GM12865 (cell line): ENCODE data around the gene TMC3.

Experiments
- DNase-seq: peaks from one replicate; pipeline ENCODE4 v3.0.0; 2010; ENCODE audit warnings: low read depth
- H3K4me3 ChIP-seq: 2 replicates; pipeline ENCODE4 v1.5.1; 2011; ENCODE audit warnings: mild to moderate bottlenecking, low read depth, low read length, control low read depth
- CTCF ChIP-seq: IDR thresholded peaks from 2 replicates; pipeline ENCODE4 v1.5.1; 2011; ENCODE audit warnings: low read length, control low read depth, low read depth, inconsistent platforms; ENCODE audit not compliant: insufficient read depth; ENCODE audit errors: missing control alignments

The TMC3 gene

GRCh38 chr15:81376231-81376630 is 2.2 kb upstream of the TMC3 start:
- H3K4me3 ChIP-seq, result no peak overlapping the region
- TF ChIP-seq CTCF, result no peak
- no peak for DNase-seq

- TF ChIP-seq CTCF, result no peak
- DNase-seq, result no peak
- H3K4me3 ChIP-seq, result no peak overlapping the region
These were observed 1.4 kb upstream of the TMC3 start for GRCh38 chr15:81375461-81375860.

- TF ChIP-seq CTCF, result no peak
- H3K4me3 ChIP-seq, result no peak overlapping the region
- no peak for DNase-seq
These were observed 837 bp downstream of the TMC3 start for GRCh38 chr15:81373176-81373575.

GRCh38 chr15:81372575-81372974 is 1.4 kb downstream of the TMC3 start:
- TF ChIP-seq CTCF, result no peak
- no peak overlapping the region for H3K4me3 ChIP-seq
- DNase-seq, result no peak

- no peak overlapping the region for H3K4me3 ChIP-seq
- no peak for TF ChIP-seq CTCF
- DNase-seq, result no peak
These were observed 10.1 kb downstream of the TMC3 start for GRCh38 chr15:81363718-81364500.

- H3K4me3 ChIP-seq, result no peak overlapping the region
- no peak for TF ChIP-seq CTCF
- no peak for DNase-seq
These were observed 10.7 kb downstream of the TMC3 start for GRCh38 chr15:81363276-81363675.

- H3K4me3 ChIP-seq, result no peak overlapping the region
- TF ChIP-seq CTCF, result no peak
- no peak for DNase-seq
These were observed 11.2 kb downstream of the TMC3 start for GRCh38 chr15:81362790-81363189.
